ENCODE data around the gene AAMDC. TPM values are rescaled to one million over a fixed set of nuclear protein-coding genes. Genes with fewer than 3 reads are reported as not detected.

Gene AAMDC
- total RNA-seq, 1 experiment from 2014 or later = 22.8 TPM

- H3K9me3 Mint-ChIP-seq = no peaks in the 10 kb centered on the region
- DNase-seq (ENCODE audit: low spot score) (no peak), ATAC-seq (no peak)
- ChIA-PET CTCF (interaction anchor here (0.6 to 1.3 kb wide), 3 partner anchors 13 to 219 kb away, joined by 3 to 4 read pairs (median 3); partner anchors contain the start of gene INTS4), POLR2A (no interaction called here)
- peaks cover 32% of the 10 kb centered on the region for H3K4me1 Mint-ChIP-seq
- H3K4me3 Mint-ChIP-seq = no peak overlapping the region
- no peaks in the 10 kb centered on the region for H3K27me3 Mint-ChIP-seq (ENCODE audit: low read depth)
- TF ChIP-seq ZNF138 (CRISPR knock-in tag; conservative IDR thresholded peaks at IDR 0.05) = no peak
- no peak for TF ChIP-seq NFYB (CRISPR knock-in tag; conservative IDR thresholded peaks at IDR 0.05; ENCODE audit: low read depth)
- TF ChIP-seq, protein P1, sequence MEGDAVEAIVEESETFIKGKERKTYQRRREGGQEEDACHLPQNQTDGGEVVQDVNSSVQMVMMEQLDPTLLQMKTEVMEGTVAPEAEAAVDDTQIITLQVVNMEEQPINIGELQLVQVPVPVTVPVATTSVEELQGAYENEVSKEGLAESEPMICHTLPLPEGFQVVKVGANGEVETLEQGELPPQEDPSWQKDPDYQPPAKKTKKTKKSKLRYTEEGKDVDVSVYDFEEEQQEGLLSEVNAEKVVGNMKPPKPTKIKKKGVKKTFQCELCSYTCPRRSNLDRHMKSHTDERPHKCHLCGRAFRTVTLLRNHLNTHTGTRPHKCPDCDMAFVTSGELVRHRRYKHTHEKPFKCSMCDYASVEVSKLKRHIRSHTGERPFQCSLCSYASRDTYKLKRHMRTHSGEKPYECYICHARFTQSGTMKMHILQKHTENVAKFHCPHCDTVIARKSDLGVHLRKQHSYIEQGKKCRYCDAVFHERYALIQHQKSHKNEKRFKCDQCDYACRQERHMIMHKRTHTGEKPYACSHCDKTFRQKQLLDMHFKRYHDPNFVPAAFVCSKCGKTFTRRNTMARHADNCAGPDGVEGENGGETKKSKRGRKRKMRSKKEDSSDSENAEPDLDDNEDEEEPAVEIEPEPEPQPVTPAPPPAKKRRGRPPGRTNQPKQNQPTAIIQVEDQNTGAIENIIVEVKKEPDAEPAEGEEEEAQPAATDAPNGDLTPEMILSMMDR (IDR thresholded peaks at IDR 0.05) = no peak
- TF ChIP-seq NR1H2 (CRISPR knock-in tag; IDR thresholded peaks at IDR 0.05) = no peak
- TF ChIP-seq HMGA2 (CRISPR knock-in tag; IDR thresholded peaks at IDR 0.05) = no peak
- TF ChIP-seq JUN (CRISPR knock-in tag; IDR thresholded peaks at IDR 0.05) = no peak
- TF ChIP-seq, protein P2, sequence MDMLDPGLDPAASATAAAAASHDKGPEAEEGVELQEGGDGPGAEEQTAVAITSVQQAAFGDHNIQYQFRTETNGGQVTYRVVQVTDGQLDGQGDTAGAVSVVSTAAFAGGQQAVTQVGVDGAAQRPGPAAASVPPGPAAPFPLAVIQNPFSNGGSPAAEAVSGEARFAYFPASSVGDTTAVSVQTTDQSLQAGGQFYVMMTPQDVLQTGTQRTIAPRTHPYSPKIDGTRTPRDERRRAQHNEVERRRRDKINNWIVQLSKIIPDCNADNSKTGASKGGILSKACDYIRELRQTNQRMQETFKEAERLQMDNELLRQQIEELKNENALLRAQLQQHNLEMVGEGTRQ (CRISPR knock-in tag; IDR thresholded peaks at IDR 0.05) = no peak
- peak overlapping the region; percentile 50; the same call in 1 of the 2 replicates for H3K27ac Mint-ChIP-seq
- no peaks in the 10 kb centered on the region for H3K36me3 Mint-ChIP-seq
These were observed 45.0 kb upstream of the AAMDC start for GRCh38 chr11:77775936-77776335.

- TF ChIP-seq, protein P3, sequence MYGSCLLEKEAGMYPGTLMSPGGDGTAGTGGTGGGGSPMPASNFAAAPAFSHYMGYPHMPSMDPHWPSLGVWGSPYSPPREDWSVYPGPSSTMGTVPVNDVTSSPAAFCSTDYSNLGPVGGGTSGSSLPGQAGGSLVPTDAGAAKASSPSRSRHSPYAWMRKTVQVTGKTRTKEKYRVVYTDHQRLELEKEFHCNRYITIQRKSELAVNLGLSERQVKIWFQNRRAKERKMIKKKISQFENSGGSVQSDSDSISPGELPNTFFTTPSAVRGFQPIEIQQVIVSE (CRISPR knock-in tag; IDR thresholded peaks at IDR 0.05; ENCODE audit: borderline replicate concordance) = no peak
- no peak for TF ChIP-seq PRRX2 (CRISPR knock-in tag; IDR thresholded peaks at IDR 0.05)
- TF ChIP-seq OVOL2 (CRISPR knock-in tag; IDR thresholded peaks at IDR 0.05; ENCODE audit: borderline replicate concordance) = no peak
- H3K27ac Mint-ChIP-seq = no peak overlapping the region; the same call in 1 of the 2 replicates
- H3K36me3 Mint-ChIP-seq = no peaks in the 10 kb centered on the region
- POLR2A ChIA-PET = no interaction called here
- H3K4me1 Mint-ChIP-seq = peaks cover 27% of the 10 kb centered on the region
- no peaks in the 10 kb centered on the region for H3K27me3 Mint-ChIP-seq (ENCODE audit: low read depth)
- ATAC-seq = no peak
- no peaks in the 10 kb centered on the region for H3K9me3 Mint-ChIP-seq
- H3K4me3 Mint-ChIP-seq = no peak overlapping the region
- DNase-seq (ENCODE audit: low spot score) = no peak
- CTCF ChIA-PET = interaction anchor here (1.0 to 1.3 kb wide), 2 partner anchors 13 to 218 kb away, joined by 3 to 4 read pairs; partner anchors contain the start of gene INTS4
These were observed 44.5 kb upstream of the AAMDC start for GRCh38 chr11:77776455-77776854.

GRCh38 chr11:77778118-77778517 is 42.8 kb upstream of the AAMDC start:
- Mint-ChIP-seq H3K9me3 (peaks cover 8% of the 10 kb centered on the region; the same call in 1 of the 2 replicates), H3K36me3 (peaks cover 10% of the 10 kb centered on the region), H3K27ac (no peak overlapping the region), H3K27me3 (ENCODE audit: low read depth) (no peaks in the 10 kb centered on the region), H3K4me1 (peaks cover 19% of the 10 kb centered on the region), H3K4me3 (no peak overlapping the region)
- CTCF ChIA-PET = interaction anchor here (2.2 kb wide), 1 partner anchor 11 kb away, joined by 11 read pairs; no protein-coding TSS in a partner anchor
- POLR2A ChIA-PET = no interaction called here
- TF ChIP-seq NFE2L1 (CRISPR knock-in tag; IDR thresholded peaks at IDR 0.05) = no peak
- TF ChIP-seq ZNF263 (CRISPR knock-in tag; IDR thresholded peaks at IDR 0.05; ENCODE audit: low read depth) = no peak
- no peak for TF ChIP-seq USF1 (CRISPR knock-in tag; IDR thresholded peaks at IDR 0.05)
- no peak for TF ChIP-seq ZNF396 (CRISPR knock-in tag; IDR thresholded peaks at IDR 0.05; ENCODE audit: borderline replicate concordance)
- TF ChIP-seq, protein P4, sequence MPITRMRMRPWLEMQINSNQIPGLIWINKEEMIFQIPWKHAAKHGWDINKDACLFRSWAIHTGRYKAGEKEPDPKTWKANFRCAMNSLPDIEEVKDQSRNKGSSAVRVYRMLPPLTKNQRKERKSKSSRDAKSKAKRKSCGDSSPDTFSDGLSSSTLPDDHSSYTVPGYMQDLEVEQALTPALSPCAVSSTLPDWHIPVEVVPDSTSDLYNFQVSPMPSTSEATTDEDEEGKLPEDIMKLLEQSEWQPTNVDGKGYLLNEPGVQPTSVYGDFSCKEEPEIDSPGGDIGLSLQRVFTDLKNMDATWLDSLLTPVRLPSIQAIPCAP (CRISPR knock-in tag; IDR thresholded peaks at IDR 0.05) = no peak
- DNase-seq (ENCODE audit: low spot score) = no peak
- no peak for ATAC-seq

DNA sequence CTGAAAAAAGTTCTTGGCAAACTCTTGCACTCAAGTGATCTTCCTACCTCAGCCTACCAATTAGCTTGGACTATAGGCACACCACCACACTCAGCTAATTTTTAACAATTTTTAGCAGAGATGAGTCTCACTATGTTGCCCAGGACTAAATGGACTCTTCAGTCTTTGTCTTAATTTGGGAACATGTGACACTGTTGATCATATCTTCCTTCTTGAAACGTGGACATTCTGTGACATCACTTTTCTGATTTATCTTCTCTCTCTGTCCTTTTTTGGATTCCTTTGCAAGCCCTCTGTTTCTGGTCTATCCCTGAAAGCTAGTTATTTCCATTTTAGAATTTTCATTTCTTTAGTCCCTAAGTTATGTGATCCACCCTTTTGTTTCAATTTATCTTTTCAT is 42.4 kb upstream of the AAMDC start:
- Mint-ChIP-seq H3K4me3 (no peak overlapping the region), H3K4me1 (peaks cover 19% of the 10 kb centered on the region), H3K9me3 (peaks cover 8% of the 10 kb centered on the region; the same call in 1 of the 2 replicates), H3K27me3 (ENCODE audit: low read depth) (no peaks in the 10 kb centered on the region), H3K27ac (peak overlapping the region; percentile 18; the same call in 1 of the 2 replicates), H3K36me3 (peaks cover 10% of the 10 kb centered on the region)
- TF ChIP-seq TP53 (CRISPR knock-in tag; IDR thresholded peaks at IDR 0.05) (no peak), AR (CRISPR knock-in tag; IDR thresholded peaks at IDR 0.05) (no peak)
- TF ChIP-seq, protein P5, sequence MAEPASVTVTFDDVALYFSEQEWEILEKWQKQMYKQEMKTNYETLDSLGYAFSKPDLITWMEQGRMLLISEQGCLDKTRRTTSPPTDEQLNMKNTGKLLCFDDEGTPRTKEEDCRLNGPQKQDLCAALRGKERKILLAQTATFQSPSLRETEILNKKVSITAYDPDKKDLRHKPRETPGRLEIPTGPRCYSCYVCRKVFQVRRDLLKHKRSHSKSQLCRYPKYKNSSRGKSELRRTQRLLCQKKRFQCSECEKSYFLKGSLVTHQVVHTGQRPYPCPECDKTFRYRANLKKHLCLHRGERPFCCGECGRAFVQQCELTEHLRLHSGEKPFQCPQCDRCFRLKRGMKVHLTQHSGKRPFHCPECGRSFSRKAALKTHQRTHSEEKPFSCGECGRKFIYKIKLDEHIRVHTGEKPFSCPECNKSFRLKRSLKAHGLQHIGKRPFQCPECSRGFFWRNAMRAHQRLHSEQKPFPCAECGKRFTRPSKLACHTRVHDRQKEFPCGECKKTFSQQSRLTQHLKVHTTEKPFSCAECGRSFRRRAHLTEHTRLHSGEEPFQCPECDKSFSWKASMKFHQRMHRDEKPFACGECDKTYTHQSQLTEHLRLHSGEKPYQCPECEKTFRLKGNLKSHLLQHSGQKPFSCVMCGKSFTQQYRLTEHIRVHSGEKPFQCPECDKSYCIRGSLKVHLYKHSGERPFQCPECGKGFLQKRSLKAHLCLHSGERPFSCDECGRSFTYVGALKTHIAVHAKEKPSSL (CRISPR knock-in tag; conservative IDR thresholded peaks at IDR 0.05) = no peak
- DNase-seq (ENCODE audit: low spot score) = no peak
- ChIA-PET POLR2A (no interaction called here), CTCF (interaction anchor here (2.2 kb wide), 1 partner anchor 10 kb away, joined by 11 read pairs; no protein-coding TSS in a partner anchor)
- ATAC-seq = no peak

Data from WTC11 (cell line).